HepG2 (cell line): ENCODE results near the gene CDH13. TPM values are rescaled to one million over a fixed set of nuclear protein-coding genes. Genes with fewer than 3 reads are reported as not detected.

Source experiments
- ATAC-seq: fragments of 200-7000 bp; cut with Tn5 transposase; 3 replicates; pipeline ENCODE4 v1.9.1; 2020; ENCODE audit warnings: mild to moderate bottlenecking, moderate library complexity
- BruUV-seq: library from RNA; stranded (reverse); fragments of 400-500 nt; replicated peaks from 2 replicates; lab custom pipeline; 2021; lab: Mats Ljungman, UMichigan
- CTCF ChIA-PET: fragments of 300-600 bp; formaldehyde crosslinking; extraction: SDS; loops from one replicate; lab custom pipeline; 2021; ENCODE audit warnings: low total read pairs, inconsistent platforms, low intra/inter-chr PET ratio; lab: Yijun Ruan, JAX
- POLR2A ChIA-PET: fragments of 350-600 bp; sonication (Branson Sonifier 250); formaldehyde crosslinking; loops from one replicate; lab custom pipeline; 2020; ENCODE audit warnings: antibody characterized with exemption, inconsistent platforms; lab: Yijun Ruan, JAX
- DNase-seq: peaks from one replicate; pipeline ENCODE4 v3.0.0-alpha.2; 2015; ENCODE audit warnings: low spot score
- FAIRE-seq: peaks from 3 replicates; lab custom pipeline; 2011; peaks lifted over from hg19 to GRCh38; lab: Jason Lieb, UNC
- H2AFZ ChIP-seq: one replicate; pipeline ENCODE4 v1.6.1; 2011; ENCODE audit warnings: low read length, inconsistent platforms
- H3K27ac ChIP-seq: fragments of 300-600 bp; 3 replicates; pipeline ENCODE4 v1.8.0; 2011; ENCODE audit warnings: mixed run types, mild to moderate bottlenecking, mixed read lengths, low read length, inconsistent platforms; ENCODE audit not compliant: insufficient read depth; ENCODE audit errors: extremely low read length
- H3K27me3 ChIP-seq, 2 experiments: fragments of 200-600 bp in 1 of 2; 2 replicates in 1 of 2; 3 replicates in 1 of 2; pipeline versions ENCODE4 v1.6.0 to v1.8.0; 2011; ENCODE audit warnings: low read length in 2 of 2, mild to moderate bottlenecking in 2 of 2, moderate library complexity in 2 of 2, inconsistent platforms in 1 of 2; ENCODE audit not compliant: insufficient read depth in 2 of 2, control insufficient read depth in 1 of 2
- H3K36me3 ChIP-seq, 2 experiments: fragments of 200-600 bp in 1 of 2; replicated peaks in 1 of 2; 2 replicates in 1 of 2; 3 replicates in 1 of 2; pipeline versions ENCODE4 v1.5.1 to v1.8.0; 2011; ENCODE audit warnings: low read length in 2 of 2, inconsistent platforms in 1 of 2; ENCODE audit not compliant: insufficient read depth in 2 of 2, control insufficient read depth in 1 of 2
- H3K4me1 ChIP-seq: 2 replicates; pipeline ENCODE4 v1.5.1; 2012; ENCODE audit warnings: low read length, inconsistent platforms; ENCODE audit not compliant: insufficient read depth
- H3K4me2 ChIP-seq: 2 replicates; pipeline ENCODE4 v1.6.0; 2011; ENCODE audit warnings: low read depth, low read length, inconsistent platforms
- H3K4me3 ChIP-seq, 3 experiments: fragments of 200-600 bp in 1 of 3; sonication (generic), shearing (Covaris generic) in 1 of 3; replicated peaks in 1 of 3; 2 replicates each; pipeline ENCODE4 v1.5.1; 2011 to 2016; ENCODE audit warnings: low read length in 3 of 3, inconsistent platforms in 2 of 3, low read depth in 2 of 3, mild to moderate bottlenecking in 2 of 3, control low read depth in 1 of 3, mixed read lengths in 1 of 3; ENCODE audit not compliant: insufficient read depth in 1 of 3
- H3K79me2 ChIP-seq: one replicate; pipeline ENCODE4 v1.6.1; 2011; ENCODE audit warnings: low read length, inconsistent platforms; ENCODE audit not compliant: insufficient read depth
- H3K9ac ChIP-seq: 2 replicates; pipeline ENCODE4 v1.6.0; 2011; ENCODE audit warnings: mild to moderate bottlenecking, low read depth, low read length, inconsistent platforms; ENCODE audit not compliant: insufficient read depth
- H3K9me3 ChIP-seq: 2 replicates; pipeline ENCODE4 v1.5.1; 2012; ENCODE audit warnings: mild to moderate bottlenecking, low read length
- H4K20me1 ChIP-seq: 2 replicates; pipeline ENCODE4 v1.6.0; 2011; ENCODE audit warnings: inconsistent platforms, mild to moderate bottlenecking, low read length, moderate library complexity; ENCODE audit not compliant: insufficient read depth
- ARHGAP35 ChIP-seq: sonication (generic); formaldehyde crosslinking; IDR thresholded peaks from 2 replicates; pipeline ENCODE4 v1.9.0; 2022; ENCODE audit warnings: mild to moderate bottlenecking, inconsistent platforms, moderate library complexity, missing genetic modification reagents, borderline replicate concordance
- FIP1L1 ChIP-seq: fragments of 200-400 bp; formaldehyde crosslinking; IDR thresholded peaks from 2 replicates; pipeline ENCODE4 v1.6.1; 2018; ENCODE audit warnings: low read depth, mild to moderate bottlenecking, low read length, moderate library complexity, borderline replicate concordance; ENCODE audit not compliant: insufficient read depth
- FOXA1 ChIP-seq, 2 experiments: fragments of 450-650 bp in 1 of 2; sonication (generic) in 1 of 2; formaldehyde crosslinking in 1 of 2; IDR thresholded peaks; 2 replicates each; pipeline versions ENCODE4 v1.4.0 to v1.6.1; 2016 to 2020; ENCODE audit warnings: missing genetic modification reagents in 1 of 2
- HNRNPH1 ChIP-seq: fragments of 200-400 bp; formaldehyde crosslinking; optimal IDR thresholded peaks from 2 replicates; pipeline ENCODE3; 2017; ENCODE audit warnings: mild to moderate bottlenecking, low read depth, low read length
- KDM2A ChIP-seq: sonication (generic); formaldehyde crosslinking; IDR thresholded peaks from 2 replicates; pipeline ENCODE4 v1.4.0; 2020; ENCODE audit warnings: low read depth, missing genetic modification reagents, borderline replicate concordance
- PHB2 ChIP-seq: fragments of 450-650 bp; IDR thresholded peaks from 2 replicates; pipeline ENCODE4 v1.6.1; 2018; ENCODE audit not compliant: partially characterized antibody
- PPARG ChIP-seq: conservative IDR thresholded peaks from 2 replicates; pipeline ENCODE4 v1.6.1; 2016; ENCODE audit warnings: missing biosample characterization, missing genetic modification reagents
- ZNF256 ChIP-seq: sonication (generic); formaldehyde crosslinking; conservative IDR thresholded peaks from 2 replicates; pipeline ENCODE4 v1.4.0; 2020; ENCODE audit warnings: missing genetic modification reagents
- ZNF296 ChIP-seq: sonication (generic); formaldehyde crosslinking; conservative IDR thresholded peaks from 2 replicates; pipeline ENCODE4 v1.5.0; 2020; ENCODE audit warnings: mild to moderate bottlenecking, missing genetic modification reagents
- ZNF709 ChIP-seq: sonication (generic); formaldehyde crosslinking; IDR thresholded peaks from 2 replicates; pipeline ENCODE4 v1.5.0; 2020; ENCODE audit warnings: mild to moderate bottlenecking, missing genetic modification reagents
- WGBS: methylation state at CpG from one replicate; pipeline ENCODE4 v1.1.6; 2017; ENCODE audit warnings: low lambda C conversion rate; 5-methylcytosine and 5-hydroxymethylcytosine counted together
- in situ Hi-C: cut with HindIII; loops from 2 replicates; pipeline ENCODE4 v1.10.0; 2017; ENCODE audit warnings: low pct_unique_long_range_greater_than_20kb; ENCODE audit not compliant: extremely low pct_ligation_motif_present
- intact Hi-C: fragments of 100-400 bp; cut with micrococcal nuclease; formaldehyde crosslinking; loops from one replicate; pipeline ENCODE4 v1.10.0; 2022; ENCODE audit not compliant: unreplicated experiment
- polyA plus RNA-seq, 8 experiments: library from polyadenylated mRNA; depleted of rRNA in 3 of 8; stranded (reverse) in 7 of 8; unstranded in 1 of 8; fragments of >200 nt; fragmentation: Illumina TruSeq in 4 of 8; extraction: Trizol in 4 of 8; gene quantifications; 2 replicates each; pipeline versions ENCODE4 v1.2.1 to v1.2.3, GENCODE V29; 2011 to 2016; ENCODE audit warnings: low read depth in 4 of 8, missing spikeins in 1 of 8, mixed read lengths in 1 of 8; ENCODE audit not compliant: insufficient read depth in 1 of 8
- total RNA-seq, 5 experiments: library from RNA; depleted of rRNA; stranded (reverse); fragments of >200 nt; fragmentation: Illumina TruSeq; extraction: Trizol; gene quantifications; 2 replicates each; pipeline ENCODE4 v1.2.3, GENCODE V29; 2016; ENCODE audit warnings: low read depth in 1 of 5
- TF ChIP-seq, protein P1 (sequence below): IDR thresholded peaks from 2 replicates; pipeline ENCODE4 v1.6.1; 2012; ENCODE audit warnings: inconsistent platforms
- TF ChIP-seq, protein P2 (sequence below): sonication (generic); formaldehyde crosslinking; IDR thresholded peaks from 2 replicates; pipeline ENCODE4 v1.4.0; 2020; ENCODE audit warnings: missing genetic modification reagents, mild to moderate bottlenecking, borderline replicate concordance
- TF ChIP-seq, protein P3 (sequence below): sonication (generic); formaldehyde crosslinking; IDR thresholded peaks from 2 replicates; pipeline ENCODE4 v1.8.1; 2022; ENCODE audit warnings: mild to moderate bottlenecking, missing genetic modification reagents
- TF ChIP-seq, protein P4 (sequence below): sonication (generic); formaldehyde crosslinking; IDR thresholded peaks from 2 replicates; pipeline ENCODE4 v1.4.0; 2020; ENCODE audit warnings: missing genetic modification reagents; ENCODE audit errors: not compliant biosample characterization
- TF ChIP-seq, protein P5 (sequence below): IDR thresholded peaks from 2 replicates; pipeline ENCODE4 v1.6.1; 2016
- TF ChIP-seq, protein P6 (sequence below): sonication (generic); formaldehyde crosslinking; IDR thresholded peaks from 2 replicates; pipeline ENCODE4 v1.9.0; 2021; ENCODE audit warnings: missing genetic modification reagents, mild to moderate bottlenecking, borderline replicate concordance

The CDH13 gene
- total and polyA plus RNA-seq, 2 of the 13 experiments (the other 11 are each of a cell fraction or from before 2014, with no cell fraction given) = not detected

DNA sequence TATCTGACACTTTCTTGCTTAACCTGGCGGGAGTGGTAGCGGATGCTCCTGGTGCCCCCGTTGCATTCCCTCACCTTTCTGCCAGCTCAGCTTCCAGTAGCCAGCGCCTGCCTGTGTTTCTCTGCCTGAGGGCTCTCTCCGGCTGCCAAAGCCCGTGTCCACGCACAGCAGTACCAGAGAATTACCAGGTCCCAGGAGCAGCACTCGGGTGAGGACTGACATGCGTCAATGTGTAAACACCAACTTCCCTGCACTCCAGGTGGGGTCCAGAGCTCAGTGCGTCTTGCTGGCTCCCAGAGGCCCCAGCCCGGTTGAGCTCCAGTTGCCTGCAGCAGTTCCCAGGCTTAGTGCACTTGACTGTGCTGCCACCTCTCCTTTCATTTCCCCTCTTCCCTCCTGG is 54.8 kb downstream of the CDH13 start (continued):
- TF ChIP-seq FOXA1 (IDR thresholded peaks at IDR 0.05) (no peak), FOXA1 (CRISPR knock-in tag; IDR thresholded peaks at IDR 0.05) (peak; percentile 46)
- TF ChIP-seq, protein P1, sequence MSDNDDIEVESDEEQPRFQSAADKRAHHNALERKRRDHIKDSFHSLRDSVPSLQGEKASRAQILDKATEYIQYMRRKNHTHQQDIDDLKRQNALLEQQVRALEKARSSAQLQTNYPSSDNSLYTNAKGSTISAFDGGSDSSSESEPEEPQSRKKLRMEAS = no peak

DNA sequence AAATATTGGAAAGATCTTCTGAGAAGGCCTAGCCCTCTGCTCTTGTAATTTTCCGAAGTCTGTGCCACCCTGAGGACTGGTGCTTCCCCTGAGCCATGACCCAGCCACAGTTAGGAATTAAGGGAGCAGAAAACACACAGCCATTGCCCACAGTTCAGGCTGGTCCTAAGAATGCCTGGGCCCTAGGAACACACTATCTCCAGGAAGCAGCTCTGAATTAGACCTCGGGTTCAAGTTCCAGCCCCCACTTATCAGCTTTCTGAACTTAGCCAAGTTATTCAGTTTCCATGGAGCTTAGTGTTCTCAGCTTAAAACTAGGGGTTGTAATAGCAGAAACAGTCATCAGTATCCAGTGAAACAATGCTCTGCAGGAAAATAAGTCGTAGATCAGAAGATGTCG is 56.0 kb downstream of the CDH13 start:
- intact Hi-C loops (no loop called here), in situ Hi-C loops (no loop called here)
- no peak for FAIRE-seq
- Histone ChIP-seq H2AFZ (no peak overlapping the region), H3K79me2 (no peaks in the 10 kb centered on the region), H3K4me1 (no peaks in the 10 kb centered on the region), H3K9me3 (no peaks in the 10 kb centered on the region), H3K4me3 (no peak overlapping the region), H4K20me1 (no peaks in the 10 kb centered on the region), H3K9ac (no peak overlapping the region), H3K27ac (no peak overlapping the region), H3K27me3 (no peaks in the 10 kb centered on the region), H3K36me3 (no peaks in the 10 kb centered on the region), H3K4me2 (no peak overlapping the region)
- ChIA-PET POLR2A (no interaction called here), CTCF (no interaction called here)
- DNase-seq = no peak
- no TSS peak for BruUV-seq
- ATAC-seq = no peak
- 20% methylated on average over 4 of the region's 4 CpGs for WGBS
- no peak for TF ChIP-seq FIP1L1
- no peak for TF ChIP-seq HNRNPH1
- TF ChIP-seq PHB2 = no peak
- TF ChIP-seq, protein P2, sequence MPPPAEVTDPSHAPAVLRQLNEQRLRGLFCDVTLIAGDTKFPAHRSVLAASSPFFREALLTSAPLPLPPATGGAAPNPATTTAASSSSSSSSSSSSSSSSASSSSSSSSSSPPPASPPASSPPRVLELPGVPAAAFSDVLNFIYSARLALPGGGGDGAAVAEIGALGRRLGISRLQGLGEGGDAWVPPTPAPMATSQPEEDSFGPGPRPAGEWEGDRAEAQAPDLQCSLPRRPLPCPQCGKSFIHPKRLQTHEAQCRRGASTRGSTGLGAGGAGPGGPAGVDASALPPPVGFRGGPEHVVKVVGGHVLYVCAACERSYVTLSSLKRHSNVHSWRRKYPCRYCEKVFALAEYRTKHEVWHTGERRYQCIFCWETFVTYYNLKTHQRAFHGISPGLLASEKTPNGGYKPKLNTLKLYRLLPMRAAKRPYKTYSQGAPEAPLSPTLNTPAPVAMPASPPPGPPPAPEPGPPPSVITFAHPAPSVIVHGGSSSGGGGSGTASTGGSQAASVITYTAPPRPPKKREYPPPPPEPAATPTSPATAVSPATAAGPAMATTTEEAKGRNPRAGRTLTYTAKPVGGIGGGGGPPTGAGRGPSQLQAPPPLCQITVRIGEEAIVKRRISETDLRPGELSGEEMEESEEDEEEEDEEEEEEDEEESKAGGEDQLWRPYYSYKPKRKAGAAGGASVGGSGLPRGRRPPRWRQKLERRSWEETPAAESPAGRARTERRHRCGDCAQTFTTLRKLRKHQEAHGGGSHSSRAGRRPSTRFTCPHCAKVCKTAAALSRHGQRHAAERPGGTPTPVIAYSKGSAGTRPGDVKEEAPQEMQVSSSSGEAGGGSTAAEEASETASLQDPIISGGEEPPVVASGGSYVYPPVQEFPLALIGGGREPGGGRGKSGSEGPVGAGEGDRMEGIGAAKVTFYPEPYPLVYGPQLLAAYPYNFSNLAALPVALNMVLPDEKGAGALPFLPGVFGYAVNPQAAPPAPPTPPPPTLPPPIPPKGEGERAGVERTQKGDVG (CRISPR knock-in tag) = no peak
- TF ChIP-seq ZNF296 (CRISPR knock-in tag) = no peak
- TF ChIP-seq, protein P3, sequence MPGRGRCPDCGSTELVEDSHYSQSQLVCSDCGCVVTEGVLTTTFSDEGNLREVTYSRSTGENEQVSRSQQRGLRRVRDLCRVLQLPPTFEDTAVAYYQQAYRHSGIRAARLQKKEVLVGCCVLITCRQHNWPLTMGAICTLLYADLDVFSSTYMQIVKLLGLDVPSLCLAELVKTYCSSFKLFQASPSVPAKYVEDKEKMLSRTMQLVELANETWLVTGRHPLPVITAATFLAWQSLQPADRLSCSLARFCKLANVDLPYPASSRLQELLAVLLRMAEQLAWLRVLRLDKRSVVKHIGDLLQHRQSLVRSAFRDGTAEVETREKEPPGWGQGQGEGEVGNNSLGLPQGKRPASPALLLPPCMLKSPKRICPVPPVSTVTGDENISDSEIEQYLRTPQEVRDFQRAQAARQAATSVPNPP (CRISPR knock-in tag) = no peak
- TF ChIP-seq PPARG (CRISPR knock-in tag) = no peak
- no peak for TF ChIP-seq ARHGAP35 (CRISPR knock-in tag)
- TF ChIP-seq, protein P4, sequence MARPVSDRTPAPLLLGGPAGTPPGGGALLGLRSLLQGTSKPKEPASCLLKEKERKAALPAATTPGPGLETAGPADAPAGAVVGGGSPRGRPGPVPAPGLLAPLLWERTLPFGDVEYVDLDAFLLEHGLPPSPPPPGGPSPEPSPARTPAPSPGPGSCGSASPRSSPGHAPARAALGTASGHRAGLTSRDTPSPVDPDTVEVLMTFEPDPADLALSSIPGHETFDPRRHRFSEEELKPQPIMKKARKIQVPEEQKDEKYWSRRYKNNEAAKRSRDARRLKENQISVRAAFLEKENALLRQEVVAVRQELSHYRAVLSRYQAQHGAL (CRISPR knock-in tag) = no peak
- no peak for TF ChIP-seq ZNF709
- TF ChIP-seq, protein P5, sequence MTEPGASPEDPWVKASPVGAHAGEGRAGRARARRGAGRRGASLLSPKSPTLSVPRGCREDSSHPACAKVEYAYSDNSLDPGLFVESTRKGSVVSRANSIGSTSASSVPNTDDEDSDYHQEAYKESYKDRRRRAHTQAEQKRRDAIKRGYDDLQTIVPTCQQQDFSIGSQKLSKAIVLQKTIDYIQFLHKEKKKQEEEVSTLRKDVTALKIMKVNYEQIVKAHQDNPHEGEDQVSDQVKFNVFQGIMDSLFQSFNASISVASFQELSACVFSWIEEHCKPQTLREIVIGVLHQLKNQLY (CRISPR knock-in tag) = no peak
- no peak for TF ChIP-seq KDM2A (CRISPR knock-in tag)
- TF ChIP-seq ZNF256 (CRISPR knock-in tag) = no peak
- TF ChIP-seq, protein P6, sequence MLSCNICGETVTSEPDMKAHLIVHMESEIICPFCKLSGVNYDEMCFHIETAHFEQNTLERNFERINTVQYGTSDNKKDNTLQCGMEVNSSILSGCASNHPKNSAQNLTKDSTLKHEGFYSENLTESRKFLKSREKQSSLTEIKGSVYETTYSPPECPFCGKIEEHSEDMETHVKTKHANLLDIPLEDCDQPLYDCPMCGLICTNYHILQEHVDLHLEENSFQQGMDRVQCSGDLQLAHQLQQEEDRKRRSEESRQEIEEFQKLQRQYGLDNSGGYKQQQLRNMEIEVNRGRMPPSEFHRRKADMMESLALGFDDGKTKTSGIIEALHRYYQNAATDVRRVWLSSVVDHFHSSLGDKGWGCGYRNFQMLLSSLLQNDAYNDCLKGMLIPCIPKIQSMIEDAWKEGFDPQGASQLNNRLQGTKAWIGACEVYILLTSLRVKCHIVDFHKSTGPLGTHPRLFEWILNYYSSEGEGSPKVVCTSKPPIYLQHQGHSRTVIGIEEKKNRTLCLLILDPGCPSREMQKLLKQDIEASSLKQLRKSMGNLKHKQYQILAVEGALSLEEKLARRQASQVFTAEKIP (CRISPR knock-in tag) = no peak
